ENCODE measurements around the gene CAPN9.

DNA sequence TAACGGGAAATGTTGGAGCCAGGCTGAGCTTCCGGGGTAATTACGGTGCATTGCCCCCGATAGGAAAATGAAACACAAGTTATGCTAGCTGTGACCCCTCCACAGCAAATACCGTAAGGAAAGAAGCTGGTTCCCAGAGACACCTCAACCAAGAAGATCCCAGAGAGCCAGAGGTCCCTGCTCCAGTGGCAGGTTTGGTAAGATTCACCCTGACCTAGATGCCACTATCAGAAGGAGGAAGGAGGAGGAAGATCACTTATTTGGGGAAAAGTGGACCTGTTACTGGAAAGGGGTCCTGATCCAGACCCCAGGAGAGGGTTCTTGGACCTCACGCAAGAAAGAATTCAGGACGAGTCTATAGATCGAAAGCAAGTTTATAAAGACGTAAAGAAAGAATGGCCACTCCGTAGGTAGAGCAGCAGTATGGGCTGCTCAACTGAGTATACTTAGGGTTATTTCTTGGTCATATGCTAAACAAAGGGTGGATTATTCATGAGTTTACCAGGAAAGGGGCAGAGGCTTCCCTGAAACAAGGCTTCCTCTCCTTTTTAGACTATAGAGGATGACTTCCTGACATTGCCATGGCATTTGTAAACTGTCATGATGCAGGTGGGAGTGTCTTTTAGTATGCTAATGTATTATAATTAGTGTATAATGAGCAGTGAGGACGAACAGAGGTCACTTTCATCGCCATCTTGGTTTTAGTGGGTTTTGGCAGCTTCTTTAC is 7.5 kb upstream of the CAPN9 start:
- TF ChIP-seq, protein P1, sequence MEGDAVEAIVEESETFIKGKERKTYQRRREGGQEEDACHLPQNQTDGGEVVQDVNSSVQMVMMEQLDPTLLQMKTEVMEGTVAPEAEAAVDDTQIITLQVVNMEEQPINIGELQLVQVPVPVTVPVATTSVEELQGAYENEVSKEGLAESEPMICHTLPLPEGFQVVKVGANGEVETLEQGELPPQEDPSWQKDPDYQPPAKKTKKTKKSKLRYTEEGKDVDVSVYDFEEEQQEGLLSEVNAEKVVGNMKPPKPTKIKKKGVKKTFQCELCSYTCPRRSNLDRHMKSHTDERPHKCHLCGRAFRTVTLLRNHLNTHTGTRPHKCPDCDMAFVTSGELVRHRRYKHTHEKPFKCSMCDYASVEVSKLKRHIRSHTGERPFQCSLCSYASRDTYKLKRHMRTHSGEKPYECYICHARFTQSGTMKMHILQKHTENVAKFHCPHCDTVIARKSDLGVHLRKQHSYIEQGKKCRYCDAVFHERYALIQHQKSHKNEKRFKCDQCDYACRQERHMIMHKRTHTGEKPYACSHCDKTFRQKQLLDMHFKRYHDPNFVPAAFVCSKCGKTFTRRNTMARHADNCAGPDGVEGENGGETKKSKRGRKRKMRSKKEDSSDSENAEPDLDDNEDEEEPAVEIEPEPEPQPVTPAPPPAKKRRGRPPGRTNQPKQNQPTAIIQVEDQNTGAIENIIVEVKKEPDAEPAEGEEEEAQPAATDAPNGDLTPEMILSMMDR (IDR thresholded peaks at IDR 0.05; ENCODE audit: low read depth, low read length), result no peak
- TF ChIP-seq POLR2A (IDR thresholded peaks at IDR 0.05; ENCODE audit: extremely low read depth, insufficient read length) (no peak), MYC (IDR thresholded peaks at IDR 0.05; ENCODE audit: low read depth, low read length) (no peak)
- TF ChIP-seq, protein P2, sequence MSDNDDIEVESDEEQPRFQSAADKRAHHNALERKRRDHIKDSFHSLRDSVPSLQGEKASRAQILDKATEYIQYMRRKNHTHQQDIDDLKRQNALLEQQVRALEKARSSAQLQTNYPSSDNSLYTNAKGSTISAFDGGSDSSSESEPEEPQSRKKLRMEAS (IDR thresholded peaks at IDR 0.05; ENCODE audit: low read depth, low read length), result no peak

Data from NB4 (cell line).